ENCODE results near the gene COX7A2. TPM values are rescaled to one million over a fixed set of nuclear protein-coding genes. Genes with fewer than 3 reads are reported as not detected.
A peak's percentile ranks its signal among the peaks of the same experiment; 100 is the strongest.

The COX7A2 gene
- total RNA-seq, 2 donors from 2014 or later: 795 to 814 TPM

DNA sequence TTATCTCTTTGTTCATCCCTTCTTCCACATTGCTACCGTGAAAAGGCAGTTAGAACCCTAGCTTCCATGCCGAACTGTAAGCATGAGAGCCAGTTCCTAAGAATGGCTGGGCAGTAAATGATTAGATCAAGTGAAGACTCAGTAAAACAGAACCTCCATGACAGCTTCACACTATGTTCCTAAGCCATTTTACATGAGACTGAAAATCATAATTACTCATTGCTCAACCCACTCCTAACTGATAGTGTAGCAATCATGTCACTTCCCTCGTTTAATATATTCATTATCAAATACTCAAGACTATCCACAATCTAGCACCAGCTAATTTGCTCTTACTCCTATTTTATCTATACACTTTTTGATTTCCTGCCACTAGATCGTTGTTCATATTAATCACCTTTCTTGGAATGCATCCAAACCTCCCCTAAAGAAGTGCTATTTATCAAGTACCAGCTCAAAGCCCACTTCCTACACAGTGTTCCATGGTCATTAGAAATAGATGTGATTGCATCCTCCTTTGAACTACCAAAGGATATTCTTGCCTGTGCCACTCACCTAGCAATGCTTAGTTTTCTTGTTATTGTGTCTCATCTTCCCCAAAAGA, 35.0 kb upstream of the COX7A2 start:
- Histone ChIP-seq H3K9me3 (no peaks in the 10 kb centered on the region), H3K4me1 (no peaks in the 10 kb centered on the region), H3K27ac (no peak overlapping the region), H3K4me3 (no peak overlapping the region), H3K36me3 (no peaks in the 10 kb centered on the region), H3K27me3 (no peaks in the 10 kb centered on the region), H3K9ac (ENCODE audit: low read depth in 2 of 2, low read length in 2 of 2) (no peak overlapping the region)
- no peak for DNase-seq
- TF ChIP-seq, protein P1, sequence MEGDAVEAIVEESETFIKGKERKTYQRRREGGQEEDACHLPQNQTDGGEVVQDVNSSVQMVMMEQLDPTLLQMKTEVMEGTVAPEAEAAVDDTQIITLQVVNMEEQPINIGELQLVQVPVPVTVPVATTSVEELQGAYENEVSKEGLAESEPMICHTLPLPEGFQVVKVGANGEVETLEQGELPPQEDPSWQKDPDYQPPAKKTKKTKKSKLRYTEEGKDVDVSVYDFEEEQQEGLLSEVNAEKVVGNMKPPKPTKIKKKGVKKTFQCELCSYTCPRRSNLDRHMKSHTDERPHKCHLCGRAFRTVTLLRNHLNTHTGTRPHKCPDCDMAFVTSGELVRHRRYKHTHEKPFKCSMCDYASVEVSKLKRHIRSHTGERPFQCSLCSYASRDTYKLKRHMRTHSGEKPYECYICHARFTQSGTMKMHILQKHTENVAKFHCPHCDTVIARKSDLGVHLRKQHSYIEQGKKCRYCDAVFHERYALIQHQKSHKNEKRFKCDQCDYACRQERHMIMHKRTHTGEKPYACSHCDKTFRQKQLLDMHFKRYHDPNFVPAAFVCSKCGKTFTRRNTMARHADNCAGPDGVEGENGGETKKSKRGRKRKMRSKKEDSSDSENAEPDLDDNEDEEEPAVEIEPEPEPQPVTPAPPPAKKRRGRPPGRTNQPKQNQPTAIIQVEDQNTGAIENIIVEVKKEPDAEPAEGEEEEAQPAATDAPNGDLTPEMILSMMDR (IDR thresholded peaks at IDR 0.05): no peak
- intact Hi-C loops (cut with DNase I): no loop called here

DNA sequence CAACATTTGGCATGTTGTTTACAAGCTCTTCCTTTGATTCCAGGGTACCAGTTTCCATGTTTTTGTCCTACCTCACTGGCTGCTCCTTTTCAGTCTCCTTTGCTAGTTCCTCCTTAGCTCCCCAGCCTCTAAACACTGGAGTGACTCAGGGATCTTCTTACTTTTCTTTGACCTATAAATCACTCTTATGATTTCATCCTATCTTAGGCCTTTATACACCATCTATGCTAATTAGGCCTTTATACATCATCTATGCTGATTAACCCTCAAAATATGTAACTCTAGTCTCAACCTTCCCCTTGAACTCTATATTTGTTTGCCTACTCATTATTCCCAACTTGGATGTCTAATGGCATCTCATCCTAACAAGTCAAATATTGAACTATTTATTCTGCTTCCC, 31.5 kb upstream of the COX7A2 start:
- H3K27me3 ChIP-seq: no peaks in the 10 kb centered on the region
- intact Hi-C loops (cut with DNase I): no loop called here

DNA sequence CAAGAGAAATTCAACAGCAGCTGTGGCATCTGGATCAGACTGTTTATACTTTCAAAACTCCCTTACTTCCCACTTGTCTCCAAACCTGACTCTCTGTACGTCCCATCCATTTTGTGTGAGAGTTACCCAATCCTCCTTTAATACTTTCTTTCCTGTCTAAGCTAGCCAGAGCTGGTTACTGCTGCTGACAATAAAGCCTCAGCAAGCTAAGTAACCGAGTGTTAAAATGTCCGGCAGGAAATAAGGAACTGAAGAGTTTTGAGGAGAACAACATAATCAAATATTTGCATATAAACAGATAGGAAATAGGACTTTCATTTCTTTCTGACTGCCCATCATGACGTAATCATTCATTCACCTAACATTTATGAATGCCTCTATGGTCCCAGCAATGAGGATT, 29.4 kb upstream of the COX7A2 start:
- peak overlapping the region; percentile 25 for H3K27ac ChIP-seq
- H3K4me3 ChIP-seq: no peak overlapping the region
- H3K4me1 ChIP-seq: no peaks in the 10 kb centered on the region
- DNase-seq: no peak
- TF ChIP-seq, protein P1 (IDR thresholded peaks at IDR 0.05): no peak
- no peaks in the 10 kb centered on the region for H3K36me3 ChIP-seq
- intact Hi-C loops (cut with DNase I): no loop called here
- no peak overlapping the region for H3K9ac ChIP-seq (ENCODE audit: low read depth in 2 of 2, low read length in 2 of 2)
- no peaks in the 10 kb centered on the region for H3K27me3 ChIP-seq
- no peaks in the 10 kb centered on the region for H3K9me3 ChIP-seq

More for the DNA sequence above, 31.5 kb upstream of the COX7A2 start:
- Histone ChIP-seq H3K4me1 (no peaks in the 10 kb centered on the region), H3K36me3 (no peaks in the 10 kb centered on the region), H3K4me3 (no peak overlapping the region), H3K9me3 (no peaks in the 10 kb centered on the region), H3K27ac (no peak overlapping the region), H3K9ac (ENCODE audit: low read depth in 2 of 2, low read length in 2 of 2) (no peak overlapping the region)
- TF ChIP-seq, protein P1 (IDR thresholded peaks at IDR 0.05): no peak
- no peak for DNase-seq

DNA sequence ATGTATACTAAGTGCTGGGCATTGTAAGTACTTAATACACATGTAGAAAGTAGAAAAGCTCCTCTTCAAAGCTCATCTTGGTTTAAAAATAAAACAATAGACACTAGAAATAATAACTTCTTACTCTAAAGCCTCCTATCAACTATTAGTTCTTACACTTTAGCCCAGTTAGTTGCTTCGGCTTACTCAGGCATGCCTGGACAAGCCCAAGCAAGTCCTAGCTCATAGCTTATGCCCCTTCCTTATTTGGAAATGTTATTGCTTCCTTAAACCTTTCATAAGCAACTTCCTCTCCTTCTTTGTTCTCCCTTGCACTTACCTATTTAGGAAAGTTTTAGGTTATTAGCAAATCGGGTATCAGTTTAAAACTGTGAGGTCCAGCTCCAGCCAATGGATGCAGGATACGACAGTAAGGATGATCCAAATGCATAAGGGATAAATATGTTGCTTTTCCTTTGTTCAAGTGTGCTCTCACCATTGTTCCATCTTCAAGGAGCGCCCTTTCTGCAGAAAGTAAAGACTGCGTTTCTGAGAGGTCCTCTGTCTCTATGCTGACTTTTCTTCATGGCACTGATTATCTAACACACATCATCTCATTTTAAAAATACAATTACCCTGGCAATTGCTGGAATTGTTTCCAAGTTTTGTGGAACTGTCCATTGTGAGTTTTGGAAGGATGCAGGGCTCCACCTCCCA, 28.7 kb upstream of the COX7A2 start:
- no peak overlapping the region for H3K9ac ChIP-seq (ENCODE audit: low read depth in 2 of 2, low read length in 2 of 2)
- H3K36me3 ChIP-seq: no peaks in the 10 kb centered on the region
- no peaks in the 10 kb centered on the region for H3K9me3 ChIP-seq
- DNase-seq: no peak
- intact Hi-C loops (cut with DNase I): no loop called here
- H3K27me3 ChIP-seq: no peaks in the 10 kb centered on the region
- no peaks in the 10 kb centered on the region for H3K4me1 ChIP-seq
- H3K27ac ChIP-seq: peak overlapping the region; percentile 40
- TF ChIP-seq, protein P1 (IDR thresholded peaks at IDR 0.05): no peak
- H3K4me3 ChIP-seq: no peak overlapping the region

DNA sequence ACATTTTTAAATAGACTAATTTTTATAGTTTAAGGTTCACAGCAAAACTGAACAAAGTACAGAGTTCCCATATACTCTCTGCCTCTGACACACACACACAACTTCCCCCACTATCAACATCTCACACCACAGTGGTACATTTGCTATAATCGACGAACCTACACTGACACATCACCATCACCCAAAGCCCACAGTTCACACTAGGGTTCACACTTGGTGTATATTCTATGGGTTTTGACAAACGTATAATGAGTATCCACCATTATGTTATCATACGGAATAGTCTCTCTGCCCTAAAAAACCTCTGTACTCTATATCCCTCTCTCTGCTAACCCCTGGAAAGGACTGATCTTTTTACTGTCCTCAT, 25.4 kb upstream of the COX7A2 start:
- intact Hi-C loops (cut with DNase I): loop anchor here (5.0 kb wide), 1 partner anchor 258 kb away; no protein-coding TSS in a partner anchor
- Histone ChIP-seq H3K36me3 (no peaks in the 10 kb centered on the region), H3K9me3 (no peaks in the 10 kb centered on the region), H3K4me1 (no peaks in the 10 kb centered on the region), H3K27ac (no peak overlapping the region), H3K27me3 (no peaks in the 10 kb centered on the region), H3K9ac (ENCODE audit: low read depth in 2 of 2, low read length in 2 of 2) (no peak overlapping the region), H3K4me3 (no peak overlapping the region)
- DNase-seq: no peak
- TF ChIP-seq, protein P1 (IDR thresholded peaks at IDR 0.05): no peak

All from colonic mucosa (tissue), 4 donors.